ENCODE results near the gene TP73. TPM values are rescaled to one million over a fixed set of nuclear protein-coding genes. Genes with fewer than 3 reads are reported as not detected.

Gene TP73
- total RNA-seq, 2 donors from 2014 or later, result 5.1 to 15.1 TPM

DNA sequence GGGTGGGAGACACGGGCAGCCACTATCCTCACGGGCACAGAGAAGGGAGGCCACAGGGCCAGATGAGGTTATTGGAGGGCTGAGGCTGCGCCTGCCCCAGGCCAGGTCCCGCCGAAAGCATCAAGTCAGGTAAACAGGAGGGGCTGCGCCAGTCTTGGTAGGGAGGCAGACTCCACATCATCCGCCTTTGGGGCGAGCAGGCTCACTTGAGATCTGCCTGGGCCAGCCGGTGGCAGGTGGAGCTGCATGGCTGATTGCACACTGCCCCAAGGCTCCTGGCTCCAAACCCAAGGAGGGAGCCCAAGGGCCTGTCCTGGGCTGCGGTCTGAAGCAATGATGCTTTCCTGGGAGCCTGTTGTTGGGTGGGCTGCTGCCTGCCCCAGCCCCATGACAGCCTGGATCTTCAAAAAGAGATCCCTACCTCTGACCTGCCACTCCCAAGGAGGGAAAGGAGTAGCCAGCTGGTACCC, 124.8 kb downstream of the TP73 start:
- H3K27ac ChIP-seq, result no peak overlapping the region
- no peaks in the 10 kb centered on the region for H3K27me3 ChIP-seq (replicated peaks; ENCODE audit: insufficient read depth)
- H3K4me1 ChIP-seq (replicated peaks), result peaks cover 3% of the 10 kb centered on the region
- no peak for TF ChIP-seq POLR2AphosphoS5 (IDR thresholded peaks at IDR 0.05)
- 61% methylated on average over 3 of the region's 10 CpGs for WGBS
- intact Hi-C loops (cut with DNase I), result no loop called here
- no peak overlapping the region for H3K4me3 ChIP-seq
- H3K9me3 ChIP-seq, result no peaks in the 10 kb centered on the region
- no peak for DNase-seq (ENCODE audit: low spot score)
- H3K36me3 ChIP-seq, result peaks cover 0 to 3% of the 10 kb centered on the region in 2 donors

DNA sequence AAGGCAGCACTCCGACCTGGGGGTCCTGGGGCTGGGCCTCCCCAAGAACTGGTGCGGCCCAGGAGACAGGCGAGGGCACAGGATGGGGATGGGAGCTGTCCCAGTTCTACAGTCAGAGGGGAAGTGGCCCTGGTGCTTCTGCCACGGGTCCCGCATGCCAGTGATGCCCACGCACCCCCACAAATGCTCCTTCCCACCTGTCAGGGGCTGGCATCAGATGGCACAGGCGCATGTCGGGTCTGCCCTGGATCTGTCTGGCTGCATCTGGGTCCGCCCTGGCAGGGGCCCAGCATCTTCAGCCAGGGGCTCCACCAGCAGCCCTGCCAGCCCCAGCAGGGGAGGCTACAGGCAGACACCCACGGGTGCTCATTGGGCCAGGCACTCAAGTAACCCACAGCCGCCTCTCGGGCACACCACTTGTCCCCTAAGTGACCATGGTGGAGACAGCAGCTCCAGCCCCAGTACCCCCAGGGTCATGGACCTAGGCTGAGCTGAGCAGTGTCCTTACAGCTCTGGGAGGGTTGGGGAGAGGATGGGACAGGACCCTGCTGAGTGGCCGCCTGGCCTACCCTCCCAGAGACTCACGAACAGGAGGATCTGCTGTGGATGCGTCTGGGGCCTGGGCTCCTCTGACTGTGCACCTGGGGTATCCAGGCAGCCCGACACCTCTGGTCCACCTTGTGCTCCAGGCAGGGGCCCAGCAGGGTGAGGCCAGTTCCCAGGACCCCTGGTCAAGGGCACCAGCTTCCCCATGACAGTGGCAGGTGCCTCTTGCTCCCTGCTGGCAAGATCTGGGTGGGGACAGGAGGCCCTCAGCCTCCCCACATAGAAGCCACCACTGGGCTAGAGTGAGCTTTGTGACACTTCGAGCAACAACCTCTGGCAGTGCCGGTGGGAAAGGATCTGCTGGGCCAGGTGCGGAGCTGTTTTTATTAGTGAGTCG, 125.6 kb downstream of the TP73 start:
- H3K27me3 ChIP-seq (replicated peaks; ENCODE audit: insufficient read depth), result no peaks in the 10 kb centered on the region
- peaks cover 3% of the 10 kb centered on the region for H3K4me1 ChIP-seq (replicated peaks)
- 75% methylated on average over 17 of the region's 20 CpGs for WGBS
- TF ChIP-seq, protein P1, sequence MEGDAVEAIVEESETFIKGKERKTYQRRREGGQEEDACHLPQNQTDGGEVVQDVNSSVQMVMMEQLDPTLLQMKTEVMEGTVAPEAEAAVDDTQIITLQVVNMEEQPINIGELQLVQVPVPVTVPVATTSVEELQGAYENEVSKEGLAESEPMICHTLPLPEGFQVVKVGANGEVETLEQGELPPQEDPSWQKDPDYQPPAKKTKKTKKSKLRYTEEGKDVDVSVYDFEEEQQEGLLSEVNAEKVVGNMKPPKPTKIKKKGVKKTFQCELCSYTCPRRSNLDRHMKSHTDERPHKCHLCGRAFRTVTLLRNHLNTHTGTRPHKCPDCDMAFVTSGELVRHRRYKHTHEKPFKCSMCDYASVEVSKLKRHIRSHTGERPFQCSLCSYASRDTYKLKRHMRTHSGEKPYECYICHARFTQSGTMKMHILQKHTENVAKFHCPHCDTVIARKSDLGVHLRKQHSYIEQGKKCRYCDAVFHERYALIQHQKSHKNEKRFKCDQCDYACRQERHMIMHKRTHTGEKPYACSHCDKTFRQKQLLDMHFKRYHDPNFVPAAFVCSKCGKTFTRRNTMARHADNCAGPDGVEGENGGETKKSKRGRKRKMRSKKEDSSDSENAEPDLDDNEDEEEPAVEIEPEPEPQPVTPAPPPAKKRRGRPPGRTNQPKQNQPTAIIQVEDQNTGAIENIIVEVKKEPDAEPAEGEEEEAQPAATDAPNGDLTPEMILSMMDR (IDR thresholded peaks at IDR 0.05), result no peak
- no peak for TF ChIP-seq POLR2AphosphoS5 (IDR thresholded peaks at IDR 0.05)
- TF ChIP-seq POLR2A (IDR thresholded peaks at IDR 0.05), result no peak
- H3K36me3 ChIP-seq, result peaks cover 0 to 10% of the 10 kb centered on the region in 2 donors
- intact Hi-C loops (cut with DNase I), result no loop called here
- no peak for DNase-seq (ENCODE audit: low spot score)
- no peak overlapping the region for H3K27ac ChIP-seq
- no peak overlapping the region for H3K4me3 ChIP-seq
- no peaks in the 10 kb centered on the region for H3K9me3 ChIP-seq

DNA sequence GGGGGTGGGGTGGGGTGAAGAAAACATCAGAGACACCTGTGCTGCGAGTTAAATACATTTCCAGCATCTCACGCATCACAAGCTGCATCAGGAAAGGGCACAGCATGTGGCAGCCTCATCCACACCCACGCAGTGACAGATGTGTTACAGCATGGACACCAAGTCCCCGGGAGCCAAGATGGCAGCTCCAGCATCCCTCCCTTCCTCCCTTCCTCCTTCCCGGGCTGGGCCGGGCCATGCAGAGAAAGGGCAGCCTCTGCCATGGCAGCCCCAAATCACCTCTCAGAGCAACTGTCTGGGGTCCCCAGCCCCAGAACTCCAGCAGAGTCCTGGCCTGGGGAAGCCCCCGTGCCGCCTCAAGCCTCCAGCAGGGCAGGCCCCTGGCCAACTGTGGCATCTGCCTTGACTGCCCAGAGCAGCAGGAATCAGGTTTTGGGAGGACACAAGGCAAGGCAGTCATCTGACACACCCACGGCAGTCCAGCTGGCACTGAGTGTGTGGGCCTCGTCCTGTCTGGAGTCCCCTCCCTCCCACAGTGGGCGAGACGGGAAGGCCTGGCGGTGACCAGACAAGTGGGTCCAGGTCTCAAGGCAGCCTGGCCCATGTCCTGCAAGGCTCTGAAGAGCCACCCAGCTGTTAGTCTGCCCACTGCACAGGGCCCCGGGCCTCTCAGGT, 126.4 kb downstream of the TP73 start:
- H3K36me3 ChIP-seq, result peaks cover 0 to 10% of the 10 kb centered on the region in 2 donors
- peaks cover 3% of the 10 kb centered on the region for H3K4me1 ChIP-seq (replicated peaks)
- H3K4me3 ChIP-seq, result no peak overlapping the region
- H3K27me3 ChIP-seq (replicated peaks; ENCODE audit: insufficient read depth), result no peaks in the 10 kb centered on the region
- intact Hi-C loops (cut with DNase I), result no loop called here
- TF ChIP-seq POLR2A (IDR thresholded peaks at IDR 0.05) (no peak), POLR2AphosphoS5 (IDR thresholded peaks at IDR 0.05) (no peak)
- TF ChIP-seq, protein P1 (IDR thresholded peaks at IDR 0.05), result no peak
- no peak for DNase-seq (ENCODE audit: low spot score)
- 75% methylated on average over 12 of the region's 14 CpGs for WGBS
- H3K9me3 ChIP-seq, result no peaks in the 10 kb centered on the region
- H3K27ac ChIP-seq, result no peak overlapping the region

DNA sequence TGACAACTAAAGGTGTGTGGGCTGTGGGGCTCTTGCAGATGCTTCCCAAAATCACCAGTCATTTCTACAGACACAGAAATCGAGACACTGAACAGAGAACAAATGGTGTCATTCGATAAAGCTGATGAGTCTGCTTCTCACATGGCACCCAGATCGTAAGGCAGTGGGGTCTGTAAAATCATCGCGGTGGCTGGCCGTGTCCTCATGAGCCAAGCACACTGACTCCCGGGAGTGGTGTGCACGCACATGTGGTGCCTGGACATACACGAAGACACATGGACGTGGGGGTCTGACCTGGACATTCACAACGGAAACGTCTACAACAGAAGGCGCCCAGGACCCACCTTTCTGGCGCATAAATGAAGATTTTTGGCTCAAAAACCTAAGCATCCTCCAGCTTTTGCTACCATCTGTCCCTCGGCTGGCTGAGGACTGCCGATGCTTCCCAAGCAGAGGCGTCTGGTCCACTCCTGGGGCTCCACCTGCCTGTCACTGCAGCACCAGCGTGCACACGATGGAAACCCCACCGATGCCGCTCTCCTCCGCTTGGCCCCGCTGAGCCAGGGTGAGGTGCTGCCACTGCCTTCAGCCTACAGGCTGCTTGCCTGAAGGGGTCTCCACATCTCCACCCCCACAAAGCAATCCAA, 127.1 kb downstream of the TP73 start:
- TF ChIP-seq POLR2AphosphoS5 (IDR thresholded peaks at IDR 0.05) (no peak), POLR2A (IDR thresholded peaks at IDR 0.05) (no peak)
- TF ChIP-seq, protein P1 (IDR thresholded peaks at IDR 0.05), result no peak
- Histone ChIP-seq H3K4me3 (no peak overlapping the region), H3K27ac (no peak overlapping the region), H3K4me1 (replicated peaks) (peaks cover 3% of the 10 kb centered on the region), H3K9me3 (no peaks in the 10 kb centered on the region), H3K36me3 (peaks cover 0 to 15% of the 10 kb centered on the region in 2 donors), H3K27me3 (replicated peaks; ENCODE audit: insufficient read depth) (no peaks in the 10 kb centered on the region)
- no peak for DNase-seq (ENCODE audit: low spot score)
- WGBS, result 85% methylated on average over 23 of the region's 23 CpGs
- intact Hi-C loops (cut with DNase I), result no loop called here

DNA sequence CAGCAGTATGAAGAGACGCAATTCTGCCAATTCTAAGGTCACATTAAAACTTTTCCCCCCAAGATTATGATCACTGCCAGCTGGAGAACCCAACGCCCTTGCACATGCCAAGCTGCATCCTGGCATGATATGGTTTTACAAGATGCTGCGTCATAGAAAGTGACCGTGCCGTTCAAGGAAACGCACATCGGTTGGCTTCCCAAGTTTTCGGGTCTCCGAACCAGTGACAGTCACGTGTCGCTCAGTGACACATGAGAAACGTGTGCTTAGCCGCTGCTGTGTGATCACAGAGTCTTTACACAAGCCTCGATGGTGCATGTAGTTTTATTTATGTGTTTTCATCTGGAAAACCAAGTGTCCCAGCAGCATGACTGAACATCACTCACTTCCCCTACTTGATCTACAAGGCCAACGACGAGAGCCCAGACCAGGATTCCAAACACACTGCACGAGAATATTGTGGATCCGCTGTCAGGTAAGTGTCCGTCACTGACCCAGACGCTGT, 127.6 kb downstream of the TP73 start:
- Histone ChIP-seq H3K36me3 (peaks cover 0 to 21% of the 10 kb centered on the region in 2 donors), H3K27me3 (replicated peaks; ENCODE audit: insufficient read depth) (no peaks in the 10 kb centered on the region), H3K4me3 (no peak overlapping the region), H3K27ac (no peak overlapping the region), H3K4me1 (replicated peaks) (peaks cover 3% of the 10 kb centered on the region), H3K9me3 (no peaks in the 10 kb centered on the region)
- no peak for DNase-seq (ENCODE audit: low spot score)
- WGBS, result 87% methylated on average over 20 of the region's 20 CpGs
- intact Hi-C loops (cut with DNase I), result no loop called here
- TF ChIP-seq POLR2A (IDR thresholded peaks at IDR 0.05) (no peak), POLR2AphosphoS5 (IDR thresholded peaks at IDR 0.05) (no peak)
- TF ChIP-seq, protein P1 (IDR thresholded peaks at IDR 0.05), result no peak
